DOHH2 (cell line): Measurements from ENCODE around the gene MEIS2.

Experiments
- H3F3A ChIP-seq: fragments of 200-600 bp; sonication (generic), shearing (Covaris generic); 2 replicates; pipeline ENCODE4 v1.6.0; 2016; ENCODE audit warnings: antibody characterized with exemption, mild to moderate bottlenecking; ENCODE audit not compliant: control insufficient read depth, insufficient read depth
- H3K27ac ChIP-seq: fragments of 200-600 bp; sonication (generic); 2 replicates; pipeline ENCODE4 v1.5.1; 2014; ENCODE audit warnings: low read depth, mild to moderate bottlenecking, low read length, moderate library complexity
- H3K27me3 ChIP-seq: fragments of 200-600 bp; sonication (generic); 2 replicates; pipeline ENCODE4 v1.6.1; 2014; ENCODE audit warnings: mild to moderate bottlenecking, low read length, mixed read lengths; ENCODE audit not compliant: control insufficient read depth
- H3K36me3 ChIP-seq: fragments of 200-600 bp; sonication (generic); 2 replicates; pipeline ENCODE4 v1.6.1; 2014; ENCODE audit warnings: mild to moderate bottlenecking, low read length, moderate library complexity, mixed read lengths; ENCODE audit not compliant: control insufficient read depth
- H3K4me1 ChIP-seq: fragments of 200-600 bp; sonication (generic); 2 replicates; pipeline ENCODE4 v1.6.1; 2014; ENCODE audit warnings: mild to moderate bottlenecking, low read length, mixed read lengths; ENCODE audit not compliant: control insufficient read depth
- H3K4me2 ChIP-seq: fragments of 200-600 bp; sonication (generic); 2 replicates; pipeline ENCODE4 v1.6.0; 2014; ENCODE audit warnings: mild to moderate bottlenecking, low read length, moderate library complexity
- H3K4me3 ChIP-seq: fragments of 200-600 bp; sonication (generic); 2 replicates; pipeline ENCODE4 v1.5.1; 2014; ENCODE audit warnings: mild to moderate bottlenecking, low read length, mixed read lengths
- H3K79me2 ChIP-seq: fragments of 200-600 bp; sonication (generic); 2 replicates; pipeline ENCODE4 v1.6.1; 2014; ENCODE audit warnings: mild to moderate bottlenecking, low read length, mixed read lengths; ENCODE audit not compliant: control insufficient read depth
- H3K9me2 ChIP-seq: fragments of 200-600 bp; sonication (generic); replicated peaks from 2 replicates; pipeline ENCODE4 v1.6.1; 2014; ENCODE audit warnings: mild to moderate bottlenecking, low read length, mixed read lengths; ENCODE audit not compliant: control insufficient read depth
- H3K9me3 ChIP-seq: fragments of 200-600 bp; sonication (generic); 2 replicates; pipeline ENCODE4 v1.6.1; 2014; ENCODE audit warnings: antibody characterized with exemption, low read length, mixed read lengths; ENCODE audit not compliant: control insufficient read depth, insufficient read depth
- H4K20me1 ChIP-seq: fragments of 200-600 bp; sonication (generic); 2 replicates; pipeline ENCODE4 v1.6.0; 2014; ENCODE audit warnings: low read depth, mild to moderate bottlenecking, antibody characterized with exemption, low read length, moderate library complexity; ENCODE audit not compliant: control insufficient read depth, insufficient read depth
- CTCF ChIP-seq: fragments of 200-600 bp; sonication (generic); IDR thresholded peaks from one replicate; pipeline ENCODE4 v1.5.1; 2014; ENCODE audit warnings: antibody characterized with exemption, mild to moderate bottlenecking, low read depth, low read length; ENCODE audit not compliant: poor library complexity, severe bottlenecking
- EZH2phosphoT487 ChIP-seq: fragments of 200-600 bp; sonication (generic); IDR thresholded peaks from 2 replicates; pipeline ENCODE4 v1.6.1; 2017; ENCODE audit warnings: borderline replicate concordance, mild to moderate bottlenecking, antibody characterized with exemption, low read length, moderate library complexity, mixed read lengths

MEIS2 gene

DNA sequence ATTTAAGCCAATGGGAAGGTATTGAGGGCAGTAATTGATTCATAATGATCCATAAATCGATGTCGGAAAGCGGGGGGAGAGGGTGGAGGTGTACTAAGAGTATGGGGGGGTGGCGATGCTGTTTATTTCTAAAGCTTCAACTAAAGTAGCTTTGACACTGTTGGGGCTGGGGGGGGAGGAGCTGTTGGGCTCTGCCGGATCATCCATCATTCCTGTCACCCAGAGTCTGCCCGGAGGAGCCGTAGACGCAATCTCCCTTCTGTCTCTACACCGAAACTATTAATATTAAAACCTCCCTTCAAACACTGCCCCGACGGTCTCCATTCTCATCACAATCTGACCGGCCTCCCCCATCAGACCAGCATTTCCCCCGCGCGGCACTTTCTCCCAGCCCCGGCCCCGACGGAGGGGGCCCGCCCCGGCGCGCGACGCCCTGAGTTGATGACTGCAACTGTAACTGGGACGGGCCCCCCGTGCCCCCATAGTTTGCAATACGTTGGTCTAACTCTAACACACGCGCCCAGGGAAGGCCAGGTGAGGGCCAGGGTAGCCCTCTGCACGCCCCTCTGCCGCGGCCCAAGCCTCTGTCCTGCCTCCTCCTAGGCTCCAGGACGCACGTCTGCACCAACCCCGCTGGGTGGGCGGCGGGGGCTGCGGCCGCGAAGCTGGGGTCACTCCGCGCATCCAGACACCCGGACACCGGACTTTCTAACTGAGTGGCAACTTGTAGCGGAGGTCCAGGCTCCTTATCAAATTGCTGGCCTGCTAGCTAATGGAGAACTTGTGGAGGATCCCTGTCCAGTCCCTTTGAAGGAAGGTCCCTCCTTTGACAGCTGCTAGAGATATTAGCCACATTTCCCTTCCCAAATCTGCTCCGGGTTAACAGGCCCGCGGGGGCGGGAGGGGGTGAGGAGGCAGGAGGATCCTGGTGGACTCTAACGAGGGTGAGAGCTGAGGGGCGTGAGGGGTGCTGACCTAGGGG is 212.0 kb downstream of the MEIS2 start:
- TF ChIP-seq CTCF (no peak), EZH2phosphoT487 (no peak)
- H3K4me3 ChIP-seq = no peak overlapping the region
- peaks cover 13% of the 10 kb centered on the region for H3K4me1 ChIP-seq
- no peaks in the 10 kb centered on the region for H3K9me3 ChIP-seq
- H3K27me3 ChIP-seq = peaks cover 29% of the 10 kb centered on the region
- H3F3A ChIP-seq = 0 out of 2 replicates have a peak, but pooled peaks cover 5% of the 10 kb centered on the region
- no peaks in the 10 kb centered on the region for H3K9me2 ChIP-seq
- H3K4me2 ChIP-seq = no peak overlapping the region
- H3K27ac ChIP-seq = no peak overlapping the region
- H3K36me3 ChIP-seq = peaks cover 15% of the 10 kb centered on the region
- H4K20me1 ChIP-seq = no peaks in the 10 kb centered on the region
- H3K79me2 ChIP-seq = no peaks in the 10 kb centered on the region

GRCh38 chr15:36887214-36887961 is 213.0 kb downstream of the MEIS2 start:
- H3K4me2 ChIP-seq = no peak overlapping the region
- no peaks in the 10 kb centered on the region for H3K9me2 ChIP-seq
- H3K79me2 ChIP-seq = no peaks in the 10 kb centered on the region
- 0 out of 2 replicates have a peak, but pooled peaks cover 5% of the 10 kb centered on the region for H3F3A ChIP-seq
- no peak for TF ChIP-seq EZH2phosphoT487
- TF ChIP-seq CTCF = no peak
- H3K27me3 ChIP-seq = peaks cover 38% of the 10 kb centered on the region
- H3K27ac ChIP-seq = no peak overlapping the region
- no peaks in the 10 kb centered on the region for H4K20me1 ChIP-seq
- no peak overlapping the region for H3K4me3 ChIP-seq
- H3K36me3 ChIP-seq = peaks cover 8% of the 10 kb centered on the region
- H3K4me1 ChIP-seq = peaks cover 19% of the 10 kb centered on the region
- no peaks in the 10 kb centered on the region for H3K9me3 ChIP-seq

DNA sequence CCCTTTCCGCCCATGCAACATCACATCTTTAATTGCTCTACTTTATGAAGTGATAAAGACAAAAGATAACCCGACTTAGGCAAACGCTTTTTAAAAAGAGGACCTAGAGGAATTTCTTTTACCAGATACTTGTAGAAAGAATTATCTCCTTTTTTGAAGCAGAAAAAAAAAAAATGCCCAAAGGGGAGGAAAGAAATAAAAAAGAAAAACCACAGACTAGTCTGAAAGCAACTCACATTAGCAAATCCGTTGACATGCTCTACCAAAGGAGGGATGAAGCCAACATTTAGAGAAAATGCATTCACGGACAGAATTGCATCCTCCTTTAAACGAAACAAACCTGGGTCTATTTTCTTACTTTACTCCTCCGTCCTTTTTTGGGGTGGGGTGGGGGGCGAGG is 213.6 kb downstream of the MEIS2 start:
- Histone ChIP-seq H3K9me2 (no peaks in the 10 kb centered on the region), H3K36me3 (peaks cover 1% of the 10 kb centered on the region), H3K79me2 (no peaks in the 10 kb centered on the region), H3K4me2 (no peak overlapping the region), H4K20me1 (no peaks in the 10 kb centered on the region), H3K4me1 (peaks cover 19% of the 10 kb centered on the region), H3K4me3 (no peak overlapping the region), H3K27ac (no peak overlapping the region), H3F3A (0 out of 2 replicates have a peak, but pooled peaks cover 5% of the 10 kb centered on the region), H3K27me3 (peaks cover 43% of the 10 kb centered on the region), H3K9me3 (no peaks in the 10 kb centered on the region)
- TF ChIP-seq EZH2phosphoT487 (no peak), CTCF (no peak)
